ENCODE results near the gene SORBS2. TPM values are rescaled to one million over a fixed set of nuclear protein-coding genes. Genes with fewer than 3 reads are reported as not detected.

SORBS2 gene
- total and polyA plus RNA-seq, 2 of the 4 experiments (the other 2 are of a cell fraction), result 0.18 TPM; not detected in 1

- H3K14ac ChIP-seq (replicated peaks; ENCODE audit: low read depth, low read length), result no peak overlapping the region
- no peak overlapping the region for H3K4me2 ChIP-seq (ENCODE audit: low read depth, low read length)
- H4K8ac ChIP-seq (ENCODE audit: low read depth in 2 of 2, low read length in 2 of 2), result no peak overlapping the region
- no peaks in the 10 kb centered on the region for H3K36me3 ChIP-seq (ENCODE audit: control insufficient read depth, insufficient read depth, low read length)
- no TSS peak for BruUV-seq (replicated peaks)
- H3K56ac ChIP-seq (ENCODE audit: extremely low read depth, insufficient read depth, low read length), result no peak overlapping the region
- H4K5ac ChIP-seq (ENCODE audit: low read depth, low read length), result no peak overlapping the region
- DNase-seq (peak; percentile 8), ATAC-seq (ENCODE audit: low read depth) (no peak)
- H3K4me3 ChIP-seq (ENCODE audit: insufficient read depth, low read depth, low read length), result no peak overlapping the region
- CTCF ChIA-PET, result no interaction called here
- intact Hi-C loops (cut with micrococcal nuclease) (no loop called here), in situ Hi-C loops (cut with MboI; ENCODE audit: low sequenced_read_pairs) (no loop called here), dilution Hi-C loops (cut with HindIII; ENCODE audit: low sequenced_read_pairs, unreplicated experiment) (no loop called here)
- no peak overlapping the region for H2BK5ac ChIP-seq (ENCODE audit: low read depth, low read length, poor library complexity, severe bottlenecking)
- H3K18ac ChIP-seq (ENCODE audit: low read depth, low read length), result no peak overlapping the region
- H3K79me1 ChIP-seq (ENCODE audit: low read depth in 1 of 2, low read length in 2 of 2), result no peaks in the 10 kb centered on the region
- no peak for TF ChIP-seq RCOR1 (IDR thresholded peaks at IDR 0.05; ENCODE audit: insufficient replicate concordance, low read length)
- TF ChIP-seq RFX5 (IDR thresholded peaks at IDR 0.05; ENCODE audit: low read depth, low read length), result no peak
- TF ChIP-seq POLR2A (IDR thresholded peaks at IDR 0.05; ENCODE audit: low read depth, low read length), result no peak
- TF ChIP-seq, protein P1, sequence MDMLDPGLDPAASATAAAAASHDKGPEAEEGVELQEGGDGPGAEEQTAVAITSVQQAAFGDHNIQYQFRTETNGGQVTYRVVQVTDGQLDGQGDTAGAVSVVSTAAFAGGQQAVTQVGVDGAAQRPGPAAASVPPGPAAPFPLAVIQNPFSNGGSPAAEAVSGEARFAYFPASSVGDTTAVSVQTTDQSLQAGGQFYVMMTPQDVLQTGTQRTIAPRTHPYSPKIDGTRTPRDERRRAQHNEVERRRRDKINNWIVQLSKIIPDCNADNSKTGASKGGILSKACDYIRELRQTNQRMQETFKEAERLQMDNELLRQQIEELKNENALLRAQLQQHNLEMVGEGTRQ (IDR thresholded peaks at IDR 0.05; ENCODE audit: low read depth, low read length), result no peak
- TF ChIP-seq ELK1 (IDR thresholded peaks at IDR 0.05; ENCODE audit: borderline replicate concordance, low read depth, low read length), result no peak
- TF ChIP-seq NFE2L2 (IDR thresholded peaks at IDR 0.05; ENCODE audit: low read depth, low read length), result no peak
- no peak for TF ChIP-seq FOS (IDR thresholded peaks at IDR 0.05; ENCODE audit: low read depth, low read length)
- no peak for TF ChIP-seq MAZ (IDR thresholded peaks at IDR 0.05; ENCODE audit: borderline replicate concordance, low read depth, low read length)
- TF ChIP-seq MXI1 (IDR thresholded peaks at IDR 0.05; ENCODE audit: borderline replicate concordance, low read depth, low read length), result no peak
- WGBS, 2 experiments (ENCODE audit: extremely low coverage in 2 of 2, insufficient read length in 1 of 2), result 94% methylated on average over 2 of the region's 4 CpGs; no CpG with 5 or more reads in 1 of the 2 experiments
- H3K4me1 ChIP-seq (ENCODE audit: control insufficient read depth, insufficient read depth, low read length), result peaks cover 2% of the 10 kb centered on the region; the same call in 1 of the 2 replicates
- no peak overlapping the region for H2AFZ ChIP-seq (replicated peaks; ENCODE audit: low read length, poor library complexity)
- no peaks in the 10 kb centered on the region for H3K9me1 ChIP-seq (ENCODE audit: insufficient read depth, low read length)
- POLR2A ChIA-PET (ENCODE audit: unreplicated experiment), result no interaction called here
- H3K27me3 ChIP-seq (ENCODE audit: control insufficient read depth, insufficient read depth, low read length), result peaks cover 7% of the 10 kb centered on the region; the same call in 1 of the 2 replicates
- H2BK15ac ChIP-seq (ENCODE audit: low read depth, low read length), result no peak overlapping the region
- H2AK9ac ChIP-seq (replicated peaks; ENCODE audit: low read depth, low read length, poor library complexity), result no peak overlapping the region
- H2BK20ac ChIP-seq (ENCODE audit: low read depth, low read length), result no peak overlapping the region
- H3K27ac ChIP-seq (ENCODE audit: insufficient read depth, low read length), result no peak overlapping the region
- H3K23ac ChIP-seq (ENCODE audit: low read depth, low read length), result no peak overlapping the region
- H2BK120ac ChIP-seq (ENCODE audit: low read depth, low read length), result no peak overlapping the region
- no peak overlapping the region for H4K91ac ChIP-seq (ENCODE audit: insufficient read depth, low read depth, low read length)
- H4K20me1 ChIP-seq (ENCODE audit: insufficient read depth, low read length), result no peaks in the 10 kb centered on the region
- H3K9ac ChIP-seq (ENCODE audit: low read depth, low read length), result no peak overlapping the region
- no peaks in the 10 kb centered on the region for H3K9me3 ChIP-seq (ENCODE audit: control insufficient read depth, insufficient read depth, low read length)
- H2AK5ac ChIP-seq (ENCODE audit: low read depth, low read length), result no peak overlapping the region
- no peak overlapping the region for H3K4ac ChIP-seq (ENCODE audit: low read depth, low read length)
Measured at GRCh38 chr4:185711726-185712125, 100.3 kb downstream of the SORBS2 start.

Data from IMR-90 (cell line).